ENCODE data around the gene ATP6AP1.
"Not testable (repeated sequence)": the region's sequence is repeated elsewhere in the genome, so short reads cannot be mapped to it uniquely, and the experiment has no call there.

Gene ATP6AP1

DNA sequence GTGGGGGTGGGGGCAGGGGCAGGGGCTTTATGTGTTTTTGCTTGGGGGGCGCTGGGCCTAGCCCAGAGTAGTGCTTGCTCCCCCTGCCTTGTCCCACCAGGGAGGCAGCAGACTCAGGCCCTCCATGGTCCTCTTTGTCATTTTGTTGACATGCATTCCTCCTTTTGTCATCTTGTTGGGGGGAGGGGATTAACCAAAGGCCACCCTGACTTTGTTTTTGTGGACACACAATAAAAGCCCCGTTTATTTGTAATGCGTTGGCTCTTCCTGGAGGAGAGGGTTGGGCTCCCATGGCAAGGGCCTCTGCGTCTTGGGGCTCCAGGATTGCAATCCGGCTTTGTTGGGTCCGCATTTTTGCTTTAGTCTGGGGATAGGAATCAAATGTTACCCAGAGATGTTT, 47.2 kb upstream of the ATP6AP1 start:
- H3K27ac Mint-ChIP-seq = peak overlapping the region in 1 of 3 experiments; percentile 54
- H3K36me3 Mint-ChIP-seq (ENCODE audit: low read depth) = peaks cover 5% of the 10 kb centered on the region

DNA sequence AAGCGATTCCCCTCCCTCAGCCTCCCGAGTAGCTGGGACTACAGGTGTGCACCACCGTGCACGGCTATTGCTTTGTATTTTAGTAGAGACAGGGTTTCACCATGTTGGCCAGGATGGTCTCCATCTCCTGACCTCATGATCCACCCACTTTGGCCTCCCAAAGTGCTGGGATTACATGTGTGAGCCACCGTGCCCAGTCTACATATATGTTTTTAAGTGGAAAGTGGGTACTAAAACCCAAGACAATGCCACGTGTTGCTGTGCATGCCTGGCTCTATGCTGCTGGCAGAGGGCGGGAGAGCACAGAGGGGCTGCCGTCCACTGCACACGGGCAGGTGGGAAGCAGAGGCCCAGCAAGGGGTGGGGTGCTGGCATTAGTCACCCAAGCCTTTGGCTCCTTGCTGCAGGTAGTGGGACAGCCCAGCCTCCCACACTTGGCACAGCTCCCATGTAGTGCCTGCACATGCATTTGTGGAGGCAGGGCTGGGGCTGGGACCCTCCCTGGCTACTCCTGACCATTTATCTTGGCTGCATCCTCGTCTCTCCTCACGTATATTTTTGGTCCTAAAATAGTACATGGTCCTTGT, 45.9 kb upstream of the ATP6AP1 start:
- peaks cover 7% of the 10 kb centered on the region for H3K9me3 Mint-ChIP-seq
- TF ChIP-seq, protein P1, sequence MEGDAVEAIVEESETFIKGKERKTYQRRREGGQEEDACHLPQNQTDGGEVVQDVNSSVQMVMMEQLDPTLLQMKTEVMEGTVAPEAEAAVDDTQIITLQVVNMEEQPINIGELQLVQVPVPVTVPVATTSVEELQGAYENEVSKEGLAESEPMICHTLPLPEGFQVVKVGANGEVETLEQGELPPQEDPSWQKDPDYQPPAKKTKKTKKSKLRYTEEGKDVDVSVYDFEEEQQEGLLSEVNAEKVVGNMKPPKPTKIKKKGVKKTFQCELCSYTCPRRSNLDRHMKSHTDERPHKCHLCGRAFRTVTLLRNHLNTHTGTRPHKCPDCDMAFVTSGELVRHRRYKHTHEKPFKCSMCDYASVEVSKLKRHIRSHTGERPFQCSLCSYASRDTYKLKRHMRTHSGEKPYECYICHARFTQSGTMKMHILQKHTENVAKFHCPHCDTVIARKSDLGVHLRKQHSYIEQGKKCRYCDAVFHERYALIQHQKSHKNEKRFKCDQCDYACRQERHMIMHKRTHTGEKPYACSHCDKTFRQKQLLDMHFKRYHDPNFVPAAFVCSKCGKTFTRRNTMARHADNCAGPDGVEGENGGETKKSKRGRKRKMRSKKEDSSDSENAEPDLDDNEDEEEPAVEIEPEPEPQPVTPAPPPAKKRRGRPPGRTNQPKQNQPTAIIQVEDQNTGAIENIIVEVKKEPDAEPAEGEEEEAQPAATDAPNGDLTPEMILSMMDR (IDR thresholded peaks at IDR 0.05; ENCODE audit: unreplicated experiment in 3 of 3) = no peak
- H3K27me3 Mint-ChIP-seq (ENCODE audit: low read depth) = no peaks in the 10 kb centered on the region
- peak overlapping the region in 2 of 3 experiments; percentile 45 to 64 for H3K4me3 Mint-ChIP-seq
- peak overlapping the region in 1 of 3 experiments; percentile 57 for H3K27ac Mint-ChIP-seq
- peaks cover 8% of the 10 kb centered on the region for H3K4me1 Mint-ChIP-seq
- H3K36me3 Mint-ChIP-seq (ENCODE audit: low read depth) = peaks cover 5% of the 10 kb centered on the region

More for the DNA sequence above, 47.2 kb upstream of the ATP6AP1 start:
- TF ChIP-seq, protein P1 (IDR thresholded peaks at IDR 0.05; ENCODE audit: unreplicated experiment in 3 of 3) = no peak
- H3K27me3 Mint-ChIP-seq (ENCODE audit: low read depth) = no peaks in the 10 kb centered on the region
- peaks cover 7% of the 10 kb centered on the region for H3K9me3 Mint-ChIP-seq
- H3K4me3 Mint-ChIP-seq = peak overlapping the region; percentile 6 to 54 (median 43)
- peaks cover 8% of the 10 kb centered on the region for H3K4me1 Mint-ChIP-seq

DNA sequence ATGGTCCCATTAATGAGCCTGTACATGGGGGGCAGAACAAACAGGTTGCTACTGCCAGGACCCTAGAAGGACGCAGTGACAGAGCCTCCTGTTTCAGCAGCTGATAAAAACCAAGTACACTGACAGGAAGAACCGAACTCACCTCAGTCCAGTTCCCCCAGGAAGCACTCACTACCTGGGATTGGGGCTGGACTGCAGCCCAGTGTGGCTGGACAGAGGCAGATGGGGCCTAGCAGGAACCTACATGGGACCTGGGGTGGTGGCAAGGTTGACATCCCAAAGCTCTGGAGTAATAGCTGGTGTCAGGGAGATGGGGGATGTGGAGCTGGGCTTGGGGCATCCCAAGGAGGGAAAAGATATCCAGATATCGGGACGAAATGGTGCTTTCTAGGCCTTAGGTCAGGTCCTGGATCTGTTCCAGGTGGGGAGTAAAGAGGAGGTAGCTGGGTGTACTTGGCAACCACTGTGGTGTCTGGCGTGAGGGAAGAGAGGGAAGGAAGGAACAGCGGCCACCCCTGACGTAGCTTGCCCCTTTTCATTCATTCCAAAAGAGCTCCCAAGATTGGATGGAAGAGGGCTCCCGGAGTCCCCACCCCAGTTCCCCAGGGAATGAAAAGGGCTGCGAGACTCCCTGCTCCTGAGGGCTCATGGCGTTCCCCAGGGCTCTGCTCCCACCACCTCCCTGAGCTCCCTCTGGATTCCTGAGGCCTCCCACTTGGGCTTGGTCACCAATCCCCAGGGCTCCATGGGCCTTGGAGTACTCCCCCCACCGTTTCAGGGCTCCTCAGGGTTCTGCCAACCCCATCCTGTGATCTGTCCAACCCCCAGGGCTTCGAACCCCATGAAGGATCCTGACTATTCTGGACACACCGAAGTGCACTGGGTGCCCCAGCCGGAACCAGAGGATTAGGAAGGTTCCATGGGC, 44.9 kb upstream of the ATP6AP1 start:
- Mint-ChIP-seq H3K27ac (peak overlapping the region in 1 of 3 experiments; percentile 40), H3K4me3 (peak overlapping the region in 1 of 3 experiments; percentile 43), H3K36me3 (ENCODE audit: low read depth) (peaks cover 5% of the 10 kb centered on the region), H3K9me3 (peaks cover 7% of the 10 kb centered on the region), H3K4me1 (peaks cover 8% of the 10 kb centered on the region), H3K27me3 (ENCODE audit: low read depth) (no peaks in the 10 kb centered on the region)
- TF ChIP-seq, protein P1 (IDR thresholded peaks at IDR 0.05; ENCODE audit: unreplicated experiment in 3 of 3) = no peak

DNA sequence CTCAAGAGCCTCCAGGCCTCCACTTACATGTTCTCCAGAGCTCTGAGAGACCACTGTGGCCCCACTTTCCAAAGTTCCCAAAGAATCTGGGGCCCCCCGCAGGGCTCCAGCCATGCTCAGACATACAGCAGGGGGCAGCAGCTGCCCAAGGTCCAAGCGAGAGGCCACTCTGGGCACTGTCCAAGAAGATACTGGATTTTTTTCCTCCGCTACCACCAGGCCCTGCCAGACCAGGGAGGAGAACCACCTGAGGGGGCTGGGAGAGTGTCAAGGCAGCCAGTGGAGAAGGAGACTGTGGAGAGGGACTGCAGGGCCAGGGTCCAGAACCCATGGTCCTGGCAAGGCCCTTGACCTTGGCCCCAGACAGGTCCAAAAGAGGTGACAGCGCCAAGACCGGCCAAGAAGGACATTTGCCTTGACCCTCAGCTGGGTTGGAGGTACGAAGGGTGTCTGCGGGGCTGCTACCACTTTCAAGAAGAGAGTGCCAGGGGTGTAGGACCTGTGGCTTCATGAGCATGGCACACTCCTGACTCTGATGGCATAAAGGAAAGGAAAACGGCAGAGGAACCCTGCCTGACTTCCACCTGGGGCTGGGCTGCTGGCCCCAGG, 44.1 kb upstream of the ATP6AP1 start:
- Mint-ChIP-seq H3K27ac (peak overlapping the region in 2 of 3 experiments; percentile 40 to 43), H3K4me3 (peak overlapping the region in 2 of 3 experiments; percentile 11 to 36), H3K9me3 (peaks cover 7% of the 10 kb centered on the region), H3K27me3 (ENCODE audit: low read depth) (no peaks in the 10 kb centered on the region), H3K4me1 (peaks cover 8% of the 10 kb centered on the region), H3K36me3 (ENCODE audit: low read depth) (peaks cover 5% of the 10 kb centered on the region)
- TF ChIP-seq, protein P1 (IDR thresholded peaks at IDR 0.05; ENCODE audit: unreplicated experiment in 3 of 3) = peak in 2 of 3 experiments; percentile 14 to 31

DNA sequence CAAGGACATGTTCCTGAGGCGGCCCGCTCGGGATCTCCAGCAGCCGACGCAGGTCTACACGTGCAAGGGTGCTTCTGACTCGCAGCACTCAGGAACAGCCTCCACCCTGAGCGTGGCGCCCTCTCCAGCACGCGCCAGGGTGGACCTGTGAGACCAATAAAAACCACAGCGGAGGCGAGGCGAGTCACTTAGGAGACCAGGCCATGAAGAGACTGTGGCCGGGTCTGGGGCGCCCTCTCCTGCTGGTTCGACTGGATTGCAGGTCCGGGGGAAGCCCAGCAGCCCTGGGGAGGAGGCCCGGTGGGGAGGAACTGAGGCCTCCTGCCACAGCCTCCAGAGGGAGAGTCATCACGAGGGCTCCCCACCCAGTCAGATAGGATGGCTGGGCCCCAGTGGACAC, 40.4 kb upstream of the ATP6AP1 start:
- not testable (repeated sequence) for H3K36me3 Mint-ChIP-seq (ENCODE audit: low read depth); H3K4me3 Mint-ChIP-seq; H3K27ac Mint-ChIP-seq; H3K4me1 Mint-ChIP-seq; H3K27me3 Mint-ChIP-seq (ENCODE audit: low read depth); H3K9me3 Mint-ChIP-seq

DNA sequence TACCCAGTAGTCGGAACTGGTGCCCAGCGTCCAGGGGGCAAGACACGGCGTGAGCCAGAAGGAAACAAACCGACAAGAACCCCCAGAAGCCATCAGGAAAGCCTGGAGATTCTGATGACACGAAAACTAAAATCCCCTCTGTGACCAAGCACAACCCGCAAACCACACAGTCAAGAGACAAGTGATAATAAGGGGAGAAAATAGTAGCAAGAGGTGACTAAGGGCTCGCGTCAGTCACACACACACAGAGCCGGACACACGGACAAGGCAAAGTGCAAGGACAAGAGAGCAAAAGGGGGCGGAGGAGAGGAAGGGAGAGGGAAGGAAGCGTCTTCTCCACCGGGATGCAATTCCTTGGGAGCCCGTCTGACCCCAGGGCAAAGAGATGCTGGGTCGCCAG, 39.8 kb upstream of the ATP6AP1 start:
- H3K27me3 Mint-ChIP-seq (ENCODE audit: low read depth); H3K4me3 Mint-ChIP-seq; H3K4me1 Mint-ChIP-seq; H3K27ac Mint-ChIP-seq; H3K9me3 Mint-ChIP-seq; H3K36me3 Mint-ChIP-seq (ENCODE audit: low read depth): not testable (repeated sequence)

DNA sequence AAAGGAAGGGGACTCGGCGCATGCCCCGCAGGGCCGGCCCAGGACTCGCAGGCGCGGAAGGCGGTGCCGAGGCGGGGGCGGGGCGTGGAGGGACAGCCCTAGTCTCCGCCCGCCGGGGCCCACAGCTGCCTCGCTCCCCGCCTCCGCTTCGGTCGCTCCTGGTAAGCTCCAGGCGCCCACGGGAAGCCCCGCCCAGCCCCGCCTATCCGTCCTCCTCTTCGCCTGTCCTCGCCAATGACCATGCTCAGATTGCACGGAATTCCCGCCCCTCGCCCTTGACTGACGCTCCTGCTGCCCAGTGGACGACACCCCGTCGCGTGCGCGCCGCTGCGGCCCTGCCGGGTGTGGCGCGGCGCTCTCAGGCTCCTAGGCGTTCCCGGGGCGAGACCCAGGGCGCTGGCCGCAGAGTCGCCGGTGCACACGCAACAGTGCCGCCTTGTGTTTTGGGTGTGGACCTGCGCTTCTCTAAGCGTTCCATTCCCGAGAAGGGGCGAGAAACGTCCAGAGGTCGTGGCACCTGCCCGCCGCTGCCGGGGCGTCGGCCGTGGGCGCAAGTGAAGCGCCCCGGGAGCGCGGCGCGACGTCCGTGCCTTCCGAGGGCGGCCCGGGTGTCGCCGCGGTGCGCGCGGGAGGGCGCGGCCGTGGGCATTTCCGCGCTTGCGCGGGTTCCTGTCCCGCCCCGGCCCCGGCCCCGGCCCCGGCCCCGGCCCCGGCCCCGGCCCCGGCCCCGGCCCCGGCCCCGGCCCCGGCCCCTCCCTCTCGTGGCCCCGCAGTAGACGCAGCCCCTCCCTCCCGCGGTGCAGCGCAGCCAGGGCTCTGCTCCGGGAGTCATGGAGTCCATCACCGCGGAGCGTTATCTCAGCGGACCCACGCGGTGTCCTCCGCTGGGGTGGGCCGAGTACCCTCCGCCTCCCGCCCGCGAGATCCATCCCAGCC, 38.4 kb upstream of the ATP6AP1 start:
- not testable (repeated sequence) for H3K27me3 Mint-ChIP-seq (ENCODE audit: low read depth); H3K36me3 Mint-ChIP-seq (ENCODE audit: low read depth); H3K9me3 Mint-ChIP-seq; H3K4me3 Mint-ChIP-seq; H3K4me1 Mint-ChIP-seq; H3K27ac Mint-ChIP-seq

DNA sequence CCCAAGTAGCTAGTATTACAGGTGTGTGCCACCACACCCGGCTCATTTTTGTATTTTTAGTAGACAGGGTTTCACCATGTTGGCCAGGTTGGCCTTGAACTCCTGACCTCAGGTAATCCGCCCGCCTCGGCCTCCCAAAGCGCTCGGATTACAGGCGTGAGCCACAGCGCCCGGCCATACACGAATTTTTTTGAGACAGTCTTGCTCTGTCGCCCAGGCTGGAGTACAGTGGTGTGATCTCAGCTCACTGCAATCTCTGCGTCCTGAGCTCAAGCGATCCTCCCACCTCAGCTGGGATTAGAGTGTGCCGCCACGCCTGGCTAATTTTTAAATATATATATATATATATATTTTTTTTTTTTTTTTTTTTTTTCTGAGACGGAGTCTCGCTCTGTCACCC, 32.1 kb upstream of the ATP6AP1 start:
- peak overlapping the region in 2 of 3 experiments; percentile 98 to 99 for H3K4me3 Mint-ChIP-seq
- not testable (repeated sequence) for H3K27me3 Mint-ChIP-seq (ENCODE audit: low read depth); H3K9me3 Mint-ChIP-seq
- H3K36me3 Mint-ChIP-seq (ENCODE audit: low read depth) = peaks cover 27% of the 10 kb centered on the region
- H3K27ac Mint-ChIP-seq = peak overlapping the region in 2 of 3 experiments; percentile 100
- peaks cover 11% of the 10 kb centered on the region for H3K4me1 Mint-ChIP-seq
